Stomach smooth muscle (tissue), 2 donors: ENCODE results near the gene SKAP2.
A peak's percentile ranks its signal among the peaks of the same experiment; 100 is the strongest.

ENCODE experiments used
- H3K27ac ChIP-seq: one replicate; pipeline ENCODE4 v1.7.0; 2013; ENCODE audit warnings: mild to moderate bottlenecking, low read length, inconsistent platforms
- H3K27me3 ChIP-seq, 2 donors: one replicate each; pipeline ENCODE4 v1.7.0; 2013; ENCODE audit warnings: low read length in 2 of 2; ENCODE audit not compliant: insufficient read depth in 2 of 2, control insufficient read depth in 1 of 2
- H3K36me3 ChIP-seq, 2 donors: one replicate each; pipeline ENCODE4 v1.7.0; 2013; ENCODE audit warnings: low read length in 2 of 2; ENCODE audit not compliant: control insufficient read depth in 2 of 2, insufficient read depth in 2 of 2
- H3K4me1 ChIP-seq: one replicate; pipeline ENCODE4 v1.7.0; 2013; ENCODE audit warnings: low read length; ENCODE audit not compliant: control insufficient read depth, insufficient read depth
- H3K4me3 ChIP-seq, 2 donors: one replicate each; pipeline ENCODE4 v1.7.0; 2013; ENCODE audit warnings: low read length in 2 of 2
- H3K9ac ChIP-seq, 2 donors: one replicate each; pipeline ENCODE4 v1.7.0; 2013; ENCODE audit warnings: low read length in 2 of 2, mild to moderate bottlenecking in 1 of 2
- H3K9me3 ChIP-seq, 2 donors: one replicate each; pipeline ENCODE4 v1.7.0; 2013; ENCODE audit warnings: low read length in 2 of 2; ENCODE audit not compliant: control insufficient read depth in 2 of 2
- donor health status: healthy.
- donor health status: Pancreatic carcinoma.

Gene SKAP2

GRCh38 chr7:26714438-26714837 lies 150.0 kb downstream of the SKAP2 start:
- Histone ChIP-seq H3K9ac (no peak overlapping the region), H3K27ac (no peak overlapping the region), H3K9me3 (no peaks in the 10 kb centered on the region), H3K4me1 (peaks cover 3% of the 10 kb centered on the region), H3K4me3 (no peak overlapping the region), H3K36me3 (no peaks in the 10 kb centered on the region), H3K27me3 (no peaks in the 10 kb centered on the region)

GRCh38 chr7:26714006-26714405 lies 150.4 kb downstream of the SKAP2 start:
- no peaks in the 10 kb centered on the region for H3K9me3 ChIP-seq

GRCh38 chr7:26709210-26709990 lies 155.0 kb downstream of the SKAP2 start:
- Histone ChIP-seq H3K27ac (no peak overlapping the region), H3K4me3 (no peak overlapping the region), H3K27me3 (no peaks in the 10 kb centered on the region), H3K9me3 (no peaks in the 10 kb centered on the region), H3K4me1 (peaks cover 12% of the 10 kb centered on the region), H3K9ac (no peak overlapping the region), H3K36me3 (no peaks in the 10 kb centered on the region)

More at GRCh38 chr7:26714006-26714405, 150.4 kb downstream of the SKAP2 start:
- Histone ChIP-seq H3K27ac (no peak overlapping the region), H3K4me3 (no peak overlapping the region), H3K36me3 (no peaks in the 10 kb centered on the region), H3K27me3 (no peaks in the 10 kb centered on the region), H3K4me1 (peaks cover 3% of the 10 kb centered on the region), H3K9ac (no peak overlapping the region)

GRCh38 chr7:26705567-26705966 lies 158.8 kb downstream of the SKAP2 start:
- H3K9me3 ChIP-seq = no peaks in the 10 kb centered on the region
- H3K27me3 ChIP-seq = no peaks in the 10 kb centered on the region
- no peaks in the 10 kb centered on the region for H3K36me3 ChIP-seq
- no peak overlapping the region for H3K27ac ChIP-seq
- no peak overlapping the region for H3K9ac ChIP-seq
- peaks cover 12% of the 10 kb centered on the region for H3K4me1 ChIP-seq
- no peak overlapping the region for H3K4me3 ChIP-seq

GRCh38 chr7:26704786-26705185 lies 159.6 kb downstream of the SKAP2 start:
- H3K27ac ChIP-seq = peak overlapping the region; percentile 2

DNA sequence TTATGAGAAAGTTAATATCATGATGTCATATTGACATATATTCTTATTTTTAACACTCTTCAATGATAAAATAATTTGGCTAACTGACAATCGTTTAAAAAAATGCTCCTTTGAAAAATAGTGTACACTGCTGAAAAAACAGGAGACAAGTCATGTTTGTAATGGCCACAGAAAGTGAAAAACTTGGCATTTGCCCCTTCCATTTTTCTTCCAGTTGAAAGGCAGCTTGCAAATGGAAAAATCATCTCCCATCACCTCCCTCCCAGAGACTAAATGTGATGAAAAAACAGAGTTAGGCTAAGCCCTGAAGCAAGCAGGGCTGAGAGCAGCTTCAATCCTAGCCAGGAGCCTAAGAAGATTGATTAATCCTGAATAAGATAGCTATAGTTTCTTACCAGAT lies 160.4 kb downstream of the SKAP2 start:
- Histone ChIP-seq H3K4me3 (no peak overlapping the region), H3K27me3 (no peaks in the 10 kb centered on the region), H3K36me3 (no peaks in the 10 kb centered on the region), H3K9me3 (no peaks in the 10 kb centered on the region), H3K4me1 (peaks cover 12% of the 10 kb centered on the region), H3K9ac (no peak overlapping the region), H3K27ac (no peak overlapping the region)

More at GRCh38 chr7:26704786-26705185, 159.6 kb downstream of the SKAP2 start:
- Histone ChIP-seq H3K9me3 (no peaks in the 10 kb centered on the region), H3K4me1 (peaks cover 12% of the 10 kb centered on the region), H3K27me3 (no peaks in the 10 kb centered on the region), H3K36me3 (no peaks in the 10 kb centered on the region), H3K9ac (peak overlapping the region in 1 of 2 donors; percentile 44), H3K4me3 (peak overlapping the region; percentile 3 to 39)

- Histone ChIP-seq H3K27me3 (no peaks in the 10 kb centered on the region), H3K4me3 (no peak overlapping the region), H3K9ac (no peak overlapping the region), H3K27ac (no peak overlapping the region), H3K36me3 (no peaks in the 10 kb centered on the region), H3K9me3 (no peaks in the 10 kb centered on the region), H3K4me1 (peaks cover 12% of the 10 kb centered on the region)
Measured at GRCh38 chr7:26700893-26701292, 163.5 kb downstream of the SKAP2 start.

DNA sequence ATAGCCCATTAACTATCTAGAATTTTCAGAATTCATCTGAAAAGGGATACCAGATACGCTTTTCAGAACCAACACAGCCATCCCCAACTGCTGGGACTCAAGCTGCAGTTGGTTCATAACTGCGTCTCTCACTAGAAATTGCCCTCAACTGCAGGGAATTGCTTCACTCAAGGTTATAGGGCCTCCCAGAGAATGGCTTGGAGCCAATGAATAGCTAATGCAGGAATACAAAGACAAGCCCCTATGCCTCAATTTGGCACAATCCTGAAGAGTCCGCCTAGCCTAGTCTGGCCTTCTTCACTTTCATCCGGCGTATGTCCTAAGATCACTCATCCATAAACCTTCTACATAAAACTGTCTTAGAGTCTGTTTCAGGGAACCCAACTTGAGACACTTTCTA lies 164.0 kb downstream of the SKAP2 start:
- H3K4me1 ChIP-seq = peaks cover 8% of the 10 kb centered on the region
- H3K27me3 ChIP-seq = no peaks in the 10 kb centered on the region
- no peaks in the 10 kb centered on the region for H3K9me3 ChIP-seq
- no peaks in the 10 kb centered on the region for H3K36me3 ChIP-seq
- H3K4me3 ChIP-seq = no peak overlapping the region
- no peak overlapping the region for H3K9ac ChIP-seq
- no peak overlapping the region for H3K27ac ChIP-seq

- Histone ChIP-seq H3K9me3 (no peaks in the 10 kb centered on the region), H3K9ac (no peak overlapping the region), H3K4me3 (no peak overlapping the region), H3K36me3 (no peaks in the 10 kb centered on the region), H3K4me1 (peaks cover 6% of the 10 kb centered on the region), H3K27ac (no peak overlapping the region), H3K27me3 (no peaks in the 10 kb centered on the region)
Measured at GRCh38 chr7:26699766-26700165, 164.6 kb downstream of the SKAP2 start.

- Histone ChIP-seq H3K36me3 (no peaks in the 10 kb centered on the region), H3K27me3 (no peaks in the 10 kb centered on the region), H3K4me3 (no peak overlapping the region), H3K9me3 (no peaks in the 10 kb centered on the region), H3K4me1 (no peaks in the 10 kb centered on the region), H3K9ac (no peak overlapping the region), H3K27ac (no peak overlapping the region)
Measured at GRCh38 chr7:26698806-26699205, 165.6 kb downstream of the SKAP2 start.

DNA sequence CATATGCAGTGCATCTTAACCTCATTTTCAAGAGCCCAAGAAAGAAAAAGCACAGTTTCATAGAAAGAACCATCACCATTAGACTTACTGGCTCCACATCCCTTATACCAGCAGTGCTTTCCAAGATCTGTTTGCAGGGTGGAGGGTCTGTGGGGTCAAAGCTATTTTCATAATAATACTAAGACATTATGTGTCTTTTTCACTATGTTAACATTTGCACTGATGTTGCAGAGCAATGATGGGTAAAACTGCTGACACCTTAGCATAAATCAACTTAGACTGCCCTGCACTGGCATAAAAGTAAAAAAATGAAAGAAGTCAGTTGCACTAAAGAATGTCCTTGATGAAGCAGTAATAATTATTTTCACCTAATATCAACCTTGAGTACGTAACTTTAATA lies 166.2 kb downstream of the SKAP2 start:
- no peaks in the 10 kb centered on the region for H3K9me3 ChIP-seq
- no peak overlapping the region for H3K9ac ChIP-seq
- no peak overlapping the region for H3K27ac ChIP-seq
- no peaks in the 10 kb centered on the region for H3K27me3 ChIP-seq
- no peaks in the 10 kb centered on the region for H3K36me3 ChIP-seq
- no peak overlapping the region for H3K4me3 ChIP-seq
- no peaks in the 10 kb centered on the region for H3K4me1 ChIP-seq
